ENCODE data around the gene GARRE1.
A peak's percentile ranks its signal among the peaks of the same experiment; 100 is the strongest.
"Not testable (repeated sequence)": the region's sequence is repeated elsewhere in the genome, so short reads cannot be mapped to it uniquely, and the experiment has no call there.

The GARRE1 gene

DNA sequence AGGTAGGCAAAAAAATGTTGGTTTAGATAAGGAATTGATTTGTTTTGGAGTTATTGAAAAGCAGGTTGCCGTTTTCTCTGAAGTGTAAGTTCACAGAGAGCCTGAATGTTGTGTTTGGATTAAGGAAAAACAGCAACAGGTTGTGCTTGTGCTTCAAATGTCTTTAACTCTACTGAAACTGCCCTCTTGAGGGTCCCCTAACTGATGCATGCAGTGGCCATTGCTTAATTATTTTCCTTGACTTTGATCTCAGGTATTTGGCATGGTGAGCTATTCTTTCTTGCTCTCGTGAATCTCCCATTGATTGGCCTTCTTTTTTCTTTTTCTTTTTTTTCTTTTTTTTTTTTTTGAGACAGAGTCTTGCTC, 3.2 kb downstream of the GARRE1 start:
- no peak for DNase-seq (ENCODE audit: low read depth, low spot score)

DNA sequence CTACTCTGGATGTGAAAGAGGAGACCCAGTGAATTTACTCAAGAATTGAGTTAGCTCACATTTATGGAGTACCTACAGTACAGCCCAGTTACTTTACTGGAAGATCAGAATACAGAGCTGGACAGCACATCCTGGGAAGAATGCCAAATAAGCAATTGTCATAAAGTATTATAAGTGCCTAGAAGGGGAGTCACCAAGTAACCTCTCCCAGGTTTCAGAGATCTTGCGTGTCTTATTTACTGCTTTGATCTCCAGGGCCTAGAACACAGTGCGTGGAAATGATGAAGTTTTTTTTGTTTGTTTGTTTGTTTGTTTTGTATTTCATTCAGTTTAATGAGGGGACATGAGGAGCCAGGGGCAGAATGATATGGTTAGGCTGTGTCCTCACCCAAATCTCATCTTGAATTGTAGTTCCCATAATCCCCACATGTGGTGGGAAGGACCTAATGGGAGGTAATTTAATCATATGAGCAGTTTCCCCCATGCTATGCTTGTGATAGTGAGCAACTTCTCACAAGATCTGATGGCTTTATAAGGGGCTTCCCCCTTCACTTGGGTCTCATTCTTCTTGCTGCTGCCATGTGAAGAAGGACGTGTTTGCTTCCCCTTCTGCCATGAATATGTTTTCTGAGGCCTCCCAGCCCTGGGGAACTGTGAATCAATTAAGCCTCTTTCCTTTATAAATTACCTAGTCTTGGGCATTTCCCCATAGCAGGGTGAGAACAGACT, 5.2 kb downstream of the GARRE1 start:
- DNase-seq (ENCODE audit: low read depth, low spot score): no peak

DNA sequence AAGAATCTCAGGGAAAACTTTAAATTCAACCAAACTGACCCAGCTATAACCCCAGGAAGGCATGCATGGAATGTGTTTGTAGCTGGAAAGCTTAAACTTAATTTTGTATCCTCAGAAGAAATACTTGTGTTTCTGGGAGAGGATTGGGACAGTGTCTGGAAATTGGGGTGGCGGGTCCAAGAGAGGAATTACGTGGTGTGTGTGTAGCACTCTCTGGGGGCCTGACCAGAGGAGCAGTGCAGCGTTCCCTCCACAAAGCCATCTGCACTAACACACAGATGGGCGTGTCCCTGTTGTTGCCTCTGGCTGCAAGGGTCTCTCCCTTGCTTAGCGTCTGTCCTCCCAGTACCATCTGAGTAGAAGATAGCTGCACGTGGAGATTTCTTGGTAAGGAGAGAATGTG, 6.4 kb downstream of the GARRE1 start:
- DNase-seq (ENCODE audit: low read depth, low spot score): no peak

DNA sequence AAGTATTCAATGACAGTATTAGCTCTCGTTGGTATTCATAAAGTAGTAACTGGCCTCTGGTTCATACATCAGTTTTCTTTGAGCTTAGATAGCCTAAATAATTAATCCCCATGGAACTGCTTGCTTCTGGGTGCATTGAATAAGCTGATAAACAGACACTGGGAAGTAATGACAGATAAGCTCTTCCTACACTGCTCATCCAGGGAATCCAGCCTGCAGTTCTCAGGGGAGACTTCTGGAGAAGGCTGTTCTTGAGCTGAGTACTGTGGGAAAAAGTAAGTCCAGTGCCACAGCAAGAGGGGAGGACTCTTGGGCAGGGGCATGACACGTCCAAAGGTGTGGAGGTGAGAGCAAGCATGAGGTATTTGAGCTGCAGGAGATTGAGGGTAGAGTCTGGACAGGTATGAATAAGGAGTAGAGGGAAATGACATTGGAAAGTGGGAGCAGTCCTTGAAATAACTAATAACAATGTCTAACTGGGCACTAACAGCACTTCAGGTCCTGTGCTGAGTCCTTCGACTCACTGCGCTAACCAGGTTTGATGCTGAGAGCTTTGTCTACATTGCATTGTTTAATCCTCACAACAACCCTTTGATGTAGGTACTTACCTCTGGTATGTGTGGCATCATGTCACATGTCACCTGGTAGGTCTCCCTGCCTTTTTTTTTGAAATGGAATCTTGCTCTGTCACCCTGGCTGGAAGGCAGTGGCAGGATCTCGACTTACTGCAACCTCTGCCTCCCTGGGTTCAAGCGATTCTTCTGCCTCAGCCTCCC, 7.2 kb downstream of the GARRE1 start:
- DNase-seq (ENCODE audit: low read depth, low spot score): no peak

DNA sequence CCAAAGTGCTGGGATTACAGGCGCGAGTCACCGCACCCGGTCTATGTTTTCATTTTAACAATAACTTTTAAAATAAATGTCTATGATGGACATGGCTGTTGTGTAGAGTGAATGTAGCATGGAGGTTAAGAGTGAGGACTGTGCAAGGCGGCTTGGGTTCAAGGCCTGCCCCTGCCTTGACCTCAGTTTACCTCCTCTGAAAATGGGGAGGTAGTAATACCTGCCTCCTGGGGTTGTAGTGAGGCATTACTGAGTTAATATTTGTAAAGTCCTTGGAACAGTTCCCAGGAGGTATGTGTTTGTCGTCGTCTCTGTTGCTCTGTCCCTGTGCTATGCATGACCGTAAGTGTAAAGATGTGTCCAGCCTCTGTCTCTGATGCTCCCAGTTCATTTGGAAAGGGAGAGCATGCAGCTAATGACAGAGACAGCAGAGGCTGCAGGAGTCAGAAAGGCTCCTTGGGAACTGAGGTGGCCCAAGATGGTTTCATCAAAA, 9.4 kb downstream of the GARRE1 start:
- DNase-seq (ENCODE audit: low read depth, low spot score): no peak

DNA sequence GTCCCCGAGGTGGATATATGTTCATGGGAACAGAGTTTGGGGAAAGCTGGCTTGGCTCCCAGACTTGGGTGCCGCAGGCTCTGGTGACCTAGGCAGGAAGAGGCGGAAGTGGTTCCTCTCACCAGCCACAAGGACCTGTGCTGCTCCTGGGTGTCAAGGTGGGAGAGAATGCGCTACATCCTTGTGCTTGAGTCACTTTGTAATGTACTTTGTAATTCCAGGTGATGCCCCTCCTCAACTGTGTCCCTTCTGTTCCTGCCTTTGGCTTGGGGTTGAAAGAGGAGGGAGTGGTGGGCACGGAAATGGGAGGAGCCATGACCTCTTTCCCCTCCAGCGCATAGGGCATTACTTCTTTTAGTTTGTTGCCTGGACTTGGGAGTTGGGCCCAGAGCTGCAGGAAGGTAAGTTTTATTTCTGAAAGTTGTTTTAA, 10.9 kb downstream of the GARRE1 start:
- no peak for DNase-seq (ENCODE audit: low read depth, low spot score)

DNA sequence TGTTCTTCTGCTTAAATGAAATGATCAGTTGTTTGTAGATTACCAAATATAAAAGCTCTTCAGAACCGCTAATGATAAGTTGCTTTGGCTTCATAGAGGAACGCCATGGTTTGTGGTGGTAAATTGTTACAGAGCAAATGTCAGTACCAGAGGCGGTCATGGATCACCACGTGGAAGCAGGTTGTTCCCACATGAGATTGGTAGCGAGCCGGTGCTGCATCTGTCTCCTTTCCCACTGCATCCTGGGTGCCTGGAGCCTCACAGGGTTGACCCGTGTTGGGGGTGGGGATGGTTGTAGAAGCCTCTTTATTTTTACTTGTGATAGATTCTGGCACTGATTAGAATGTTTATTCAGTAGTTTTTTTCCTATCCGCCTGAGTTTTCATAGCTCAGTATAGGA, 14.7 kb downstream of the GARRE1 start:
- DNase-seq (ENCODE audit: low read depth, low spot score): no peak

DNA sequence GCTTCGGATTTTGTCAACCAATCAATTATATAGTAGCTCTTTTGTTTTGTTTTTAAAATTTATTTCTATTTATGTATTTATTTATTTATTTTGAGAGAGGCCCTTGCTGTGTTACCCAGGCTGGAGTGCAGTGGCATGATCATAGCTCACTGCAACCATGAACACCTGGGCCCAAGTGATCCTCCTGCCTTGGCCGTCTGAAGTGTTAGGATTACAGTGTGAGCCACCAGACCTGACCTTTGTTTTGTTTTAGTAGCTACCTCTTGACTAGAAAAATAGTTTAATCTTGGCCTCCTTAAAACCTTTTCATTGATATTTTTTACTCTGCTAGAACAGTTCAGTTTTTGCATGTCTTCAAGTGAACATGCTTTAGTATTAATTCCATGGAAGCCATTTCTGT, 15.1 kb downstream of the GARRE1 start:
- no peak for DNase-seq (ENCODE audit: low read depth, low spot score)

DNA sequence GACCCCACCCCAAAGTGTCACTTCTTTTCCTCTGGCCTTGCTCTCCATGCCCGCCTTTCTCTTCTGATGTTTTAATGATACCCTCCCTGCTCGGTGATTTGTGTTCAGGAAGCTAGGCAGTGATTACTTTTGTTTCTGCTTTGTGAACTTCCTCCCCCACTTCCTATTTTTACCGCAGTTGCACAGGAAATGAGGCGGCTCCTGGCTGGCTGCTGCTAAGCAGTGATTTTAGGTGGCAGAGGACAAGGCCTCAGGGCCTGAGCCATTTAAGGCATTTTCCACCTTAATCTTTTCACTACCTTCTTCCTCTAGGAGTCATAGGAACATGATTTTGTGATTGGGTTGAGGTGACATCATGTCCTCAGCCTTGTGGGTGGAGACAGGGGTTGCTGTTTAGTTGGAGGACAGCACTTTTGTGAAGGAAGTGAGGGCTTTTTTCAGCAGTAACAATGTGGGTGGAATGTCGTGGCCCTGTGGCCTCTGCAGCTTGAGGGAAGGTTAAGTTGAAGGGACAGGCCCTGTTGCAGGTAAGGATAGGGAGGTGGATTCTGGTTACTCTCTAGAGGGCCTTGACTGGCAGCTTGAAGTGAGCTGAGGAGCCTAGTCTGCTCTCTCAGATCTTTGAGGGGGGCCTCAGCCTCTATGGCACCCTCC, 15.7 kb downstream of the GARRE1 start:
- DNase-seq (ENCODE audit: low read depth, low spot score): peak; percentile 65

DNA sequence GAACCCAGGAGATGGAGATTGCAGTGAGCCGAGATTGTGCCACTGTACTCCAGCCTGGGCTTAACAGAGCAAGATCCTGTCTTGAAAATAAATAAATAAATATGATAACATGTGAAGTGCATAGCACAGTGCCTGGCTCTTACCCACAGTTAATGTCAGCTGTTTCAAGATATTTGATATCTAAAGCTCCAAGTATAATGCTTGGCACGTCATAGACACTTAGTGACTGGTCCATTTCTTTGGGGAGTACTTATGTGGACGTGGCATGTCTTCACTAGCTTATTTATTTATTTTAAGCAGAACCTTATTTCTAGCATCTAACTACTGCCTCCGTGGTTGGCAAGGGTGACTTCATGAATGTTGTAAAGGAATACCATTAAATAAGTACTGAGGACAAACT, 18.8 kb downstream of the GARRE1 start:
- DNase-seq (ENCODE audit: low read depth, low spot score): no peak

DNA sequence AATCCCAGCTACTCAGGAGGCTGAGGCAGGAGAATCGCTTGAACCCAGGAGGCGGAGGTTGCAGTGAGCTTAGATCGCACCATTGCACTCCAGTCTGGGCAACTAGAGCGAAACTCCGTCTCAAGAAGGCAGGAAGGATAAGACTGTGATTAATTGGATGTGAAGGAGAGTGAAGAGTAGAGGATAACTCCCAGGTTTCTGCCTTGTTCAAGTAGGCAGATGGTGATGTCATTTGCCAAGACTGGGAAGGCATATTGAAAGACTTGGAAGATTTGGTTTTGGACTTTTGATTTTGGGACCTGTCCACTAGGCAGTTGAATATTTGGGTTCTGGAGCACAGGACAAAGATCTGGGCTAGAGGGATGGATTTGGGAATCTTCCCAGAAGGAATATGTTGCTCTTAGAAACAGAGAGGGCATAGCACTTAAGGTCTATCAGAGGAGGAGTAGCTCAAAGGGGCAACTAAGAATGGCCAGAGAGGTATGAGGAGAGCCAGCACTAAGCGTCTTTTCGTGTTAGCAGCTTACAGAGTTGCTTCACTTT, 20.0 kb downstream of the GARRE1 start:
- no peak for DNase-seq (ENCODE audit: low read depth, low spot score)

DNA sequence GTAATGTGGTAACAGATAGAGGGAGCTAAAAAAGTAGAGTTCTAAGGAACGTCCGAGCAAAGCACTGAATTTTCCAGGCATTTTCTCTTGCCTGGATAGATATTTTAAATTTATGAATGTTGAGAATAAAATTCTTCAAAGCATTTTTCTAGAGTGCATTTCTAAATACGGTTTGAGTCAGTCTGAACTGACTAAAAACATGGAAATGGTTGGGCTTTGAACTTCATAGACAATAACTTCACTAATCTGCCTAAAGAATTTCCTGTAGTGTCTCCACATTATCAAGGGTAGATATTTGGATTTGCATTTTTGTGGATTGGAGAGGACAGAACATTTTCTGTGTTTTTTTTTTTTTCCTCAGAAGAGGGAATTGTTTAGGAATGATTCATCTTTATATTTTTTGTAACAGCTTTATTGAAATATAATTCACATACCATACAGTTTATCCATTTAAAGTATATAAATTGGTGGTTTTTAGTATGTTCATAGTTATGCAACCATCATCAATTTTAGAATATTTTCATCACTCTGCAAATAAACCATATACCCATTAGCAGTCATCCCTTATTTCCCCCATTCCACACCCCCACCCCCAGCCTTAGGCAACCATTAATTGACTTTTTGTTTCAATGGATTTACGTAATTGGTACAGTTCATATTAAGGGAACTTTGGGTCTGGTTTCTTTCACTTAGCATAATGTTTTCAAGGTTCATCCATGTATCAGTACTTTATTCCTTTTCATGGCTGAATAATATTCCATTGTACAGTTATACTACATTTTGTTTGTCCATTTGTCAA, 20.7 kb downstream of the GARRE1 start:
- no peak for DNase-seq (ENCODE audit: low read depth, low spot score)

DNA sequence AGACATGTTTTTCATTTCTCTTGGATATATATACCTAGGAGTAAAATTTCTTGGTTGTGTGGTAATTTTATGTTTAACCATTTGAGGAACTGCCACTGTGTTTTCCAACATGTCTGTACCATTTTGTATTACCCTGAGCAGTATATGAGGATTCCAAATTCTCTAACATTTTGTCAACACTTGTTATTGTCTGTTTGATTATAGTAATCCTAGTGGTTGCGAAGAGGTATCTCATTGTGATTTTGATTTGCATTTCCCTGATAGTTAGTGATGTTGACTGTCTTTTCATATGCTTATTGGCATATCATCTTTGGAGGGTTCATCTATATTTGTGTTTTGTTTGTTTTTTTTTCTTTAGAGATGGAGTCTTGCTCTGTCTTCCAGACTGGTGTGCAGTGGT, 21.4 kb downstream of the GARRE1 start:
- DNase-seq (ENCODE audit: low read depth, low spot score): no peak

DNA sequence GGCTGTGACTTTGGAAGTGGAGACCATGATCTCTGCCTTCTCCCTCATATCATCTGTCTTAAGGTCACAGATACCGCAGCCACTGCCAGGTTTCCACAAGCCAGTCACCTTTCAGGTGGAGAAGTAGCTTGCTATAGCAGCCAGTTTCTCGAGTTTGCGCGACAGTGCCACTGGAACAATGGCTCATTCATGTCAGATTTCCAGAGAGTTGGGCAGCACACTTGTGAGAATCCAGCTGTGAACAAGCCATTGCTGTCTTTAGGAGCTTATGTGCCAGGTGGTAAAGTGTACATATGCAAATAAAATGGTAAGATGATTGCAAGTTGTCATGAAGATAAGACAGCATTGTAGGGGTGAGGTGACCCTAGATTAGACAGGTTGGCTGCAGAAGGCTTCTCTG, 22.3 kb downstream of the GARRE1 start:
- DNase-seq (ENCODE audit: low read depth, low spot score): no peak

DNA sequence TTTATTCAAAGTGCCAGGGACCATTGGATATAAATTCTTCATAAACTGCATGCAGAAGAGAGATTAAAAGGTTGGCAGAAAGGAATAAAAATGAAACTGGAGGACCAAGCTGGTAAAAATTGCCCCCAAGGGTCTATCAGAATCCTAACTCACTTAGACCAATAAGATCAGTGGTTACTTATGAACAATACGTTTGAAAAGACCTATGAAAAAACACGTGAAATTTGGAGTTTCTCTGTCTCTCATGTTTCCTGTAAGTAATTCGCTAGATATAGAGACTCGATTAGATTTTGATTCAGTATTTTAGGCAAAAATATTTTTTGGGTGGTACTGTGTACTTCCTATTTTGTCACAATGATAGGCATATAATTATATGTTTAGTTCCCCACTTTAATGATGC, 22.9 kb downstream of the GARRE1 start:
- no peak for DNase-seq (ENCODE audit: low read depth, low spot score)

DNA sequence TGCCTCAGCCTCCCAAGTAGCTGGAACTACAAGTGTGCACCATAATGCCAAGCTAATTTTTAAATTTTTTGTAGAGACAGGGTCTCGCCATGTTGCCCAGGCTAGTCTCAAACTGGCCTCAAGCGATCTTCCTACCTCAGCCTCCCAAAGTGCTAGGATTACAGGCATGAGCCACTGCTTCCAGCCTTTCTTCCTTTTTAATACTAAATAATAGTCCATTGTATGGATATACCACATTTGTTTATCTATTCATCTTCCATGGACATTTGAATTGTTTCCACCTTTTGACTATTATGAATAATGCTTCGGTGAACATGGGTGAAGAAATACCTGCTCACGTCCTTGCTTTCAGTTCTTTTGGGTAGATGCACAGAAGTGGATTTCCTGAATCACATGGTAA, 24.4 kb downstream of the GARRE1 start:
- DNase-seq (ENCODE audit: low read depth, low spot score): no peak

DNA sequence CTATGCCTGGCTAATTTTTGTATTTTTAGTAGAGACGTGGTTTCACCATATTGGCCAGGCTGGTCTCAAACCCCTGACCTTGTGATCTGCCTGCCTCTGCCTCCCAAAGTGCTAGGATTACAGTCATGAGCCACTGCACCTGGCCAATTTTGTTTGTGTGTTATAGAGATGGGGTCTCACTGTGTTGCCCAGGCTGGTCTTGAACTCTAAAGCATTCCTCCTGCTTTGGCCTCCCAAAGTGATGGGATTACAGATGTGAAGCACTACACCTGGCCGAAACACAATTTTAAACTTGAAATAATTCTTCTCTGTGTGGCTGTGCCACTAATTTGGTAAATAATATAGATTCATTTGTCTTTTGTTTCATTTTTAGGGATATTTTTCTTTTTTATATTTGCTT, 27.1 kb downstream of the GARRE1 start:
- not testable (repeated sequence) for DNase-seq (ENCODE audit: low read depth, low spot score)

DNA sequence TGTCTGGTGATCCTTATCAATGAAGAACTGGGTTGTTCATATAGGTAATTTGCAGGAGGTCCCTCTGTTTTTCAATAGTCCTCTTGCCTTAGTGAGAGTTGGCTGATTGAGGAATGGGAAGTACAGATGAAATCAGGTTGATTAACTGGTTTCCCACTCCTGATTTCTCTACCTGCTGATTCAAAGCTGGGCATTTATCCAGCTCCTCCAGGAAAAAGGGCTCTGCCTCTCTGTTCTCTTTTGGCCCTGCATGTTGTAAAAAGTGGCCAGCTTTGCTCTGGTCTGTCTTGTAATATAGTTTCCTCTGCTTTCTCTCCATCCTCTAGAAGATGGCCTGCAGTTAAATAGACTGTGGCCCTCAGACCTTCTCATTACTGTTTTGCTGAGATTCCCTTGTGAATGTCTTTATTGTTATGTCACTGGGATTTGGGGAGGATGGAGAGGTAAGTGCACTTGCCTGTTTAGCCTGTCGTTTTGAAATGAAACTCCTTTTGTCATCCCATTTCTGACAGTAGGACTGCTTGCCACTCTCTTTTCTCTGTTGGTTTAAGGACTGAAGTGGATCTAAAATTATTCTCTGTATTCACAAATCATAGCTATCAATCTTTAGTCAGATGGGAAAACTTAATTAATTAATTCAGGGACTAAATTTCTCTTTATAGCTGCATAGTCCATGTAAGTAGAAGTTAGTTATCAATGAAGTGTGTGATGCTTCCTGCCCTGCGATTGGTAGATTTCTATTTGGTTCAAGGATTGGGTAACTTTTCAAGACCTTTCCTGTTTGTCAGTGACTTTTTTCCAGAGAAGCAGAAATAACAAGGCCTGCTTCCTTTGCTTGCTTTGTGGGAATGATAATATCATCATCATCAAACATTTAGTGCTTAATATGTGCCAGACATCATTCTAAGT, 28.5 kb downstream of the GARRE1 start:
- DNase-seq (ENCODE audit: low read depth, low spot score): no peak

DNA sequence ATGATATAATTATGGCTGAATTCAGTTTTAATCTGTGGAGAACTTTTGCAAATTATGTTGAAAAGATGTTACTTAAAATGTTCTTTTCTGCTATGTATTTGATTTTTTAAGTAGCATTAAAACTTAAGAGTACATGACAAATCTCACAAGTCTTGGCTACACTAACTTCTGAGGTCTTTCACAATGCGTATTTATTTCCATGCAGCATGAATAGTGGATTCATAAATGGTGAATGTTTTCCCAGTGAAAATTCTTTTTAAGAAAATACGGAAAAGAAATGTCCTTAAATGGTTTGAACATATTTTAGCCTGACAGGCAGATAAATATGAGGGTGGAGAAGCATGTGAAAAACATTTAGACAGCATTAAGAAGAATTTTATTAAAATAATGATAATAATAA, 30.2 kb downstream of the GARRE1 start:
- no peak for DNase-seq (ENCODE audit: low read depth, low spot score)

DNA sequence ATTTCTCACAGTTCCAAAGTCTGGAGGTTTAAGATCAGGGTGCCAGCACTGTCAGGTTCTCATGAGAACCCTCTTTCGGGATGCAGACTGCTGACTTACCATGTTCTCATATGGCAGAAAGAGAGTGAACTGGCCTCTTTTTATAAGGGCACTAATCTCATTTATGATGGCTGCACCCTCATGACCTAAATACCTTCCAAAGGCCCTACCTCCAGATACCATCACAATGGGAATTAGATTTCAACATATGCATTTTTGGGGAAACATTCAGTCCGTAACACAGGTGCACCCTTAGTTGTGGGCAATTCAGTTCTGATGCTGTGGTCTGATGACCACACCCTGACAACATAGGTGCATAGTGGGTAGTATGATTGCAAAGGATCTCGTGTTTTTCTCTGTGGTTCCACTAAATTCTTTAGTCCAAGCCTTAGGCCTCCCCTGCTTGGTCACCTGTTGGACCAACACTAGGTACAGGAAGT, 33.3 kb downstream of the GARRE1 start:
- no peak for DNase-seq (ENCODE audit: low read depth, low spot score)

Measured in activated CD4-positive, CD25-positive, alpha-beta regulatory T cell treated with anti-CD3 and anti-CD28 coated beads, Interleukin-2, amount 50 U/mL, for 16 hours (primary cell).